ENCODE results near the gene TMEM248. TPM values are rescaled to one million over a fixed set of nuclear protein-coding genes. Genes with fewer than 3 reads are reported as not detected.

TMEM248 gene
- total and polyA plus RNA-seq, 2 donors (not counting 1 experiment from before 2014, with no cell fraction given): 114 to 131 TPM

DNA sequence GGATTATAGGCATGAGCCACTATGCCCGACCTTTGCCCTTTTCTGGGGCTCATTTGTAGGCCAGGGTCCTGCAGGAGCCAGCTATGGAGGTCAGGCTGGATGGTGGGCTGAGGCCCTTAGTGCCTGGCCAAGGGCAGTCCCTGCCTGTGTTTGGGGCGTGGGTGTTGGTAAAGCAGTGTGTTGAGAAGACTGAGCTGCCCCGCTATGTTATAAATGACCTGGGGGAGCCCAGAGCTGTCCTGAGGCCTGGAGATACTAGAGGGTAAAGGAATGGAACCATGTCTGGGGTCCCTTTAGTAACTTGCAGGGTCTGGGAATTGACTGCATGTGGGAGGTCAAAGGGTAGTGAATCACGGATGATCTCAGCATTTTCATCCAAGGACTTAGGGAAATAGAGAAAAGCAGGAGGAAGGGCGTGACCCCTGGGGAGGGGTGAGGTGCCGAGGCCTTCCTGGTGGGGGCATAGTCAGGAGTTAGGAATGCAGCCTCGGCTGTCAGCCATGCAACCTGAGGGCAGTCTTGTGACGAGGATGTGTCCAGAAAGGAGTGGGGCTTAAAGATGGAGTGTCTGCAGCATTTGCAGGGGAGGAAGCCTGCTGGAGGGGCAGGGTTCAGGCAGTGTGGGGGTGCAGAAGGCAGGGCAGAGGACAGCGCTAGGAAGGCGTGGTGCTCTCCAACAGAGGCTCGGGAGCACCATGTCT lies 31.5 kb downstream of the TMEM248 start:
- H4K20me1 ChIP-seq (ENCODE audit: control insufficient read depth, insufficient read depth, low read length, poor library complexity, severe bottlenecking): no peaks in the 10 kb centered on the region
- intact Hi-C loops (cut with micrococcal nuclease): no loop called here
- ATAC-seq (ENCODE audit: low read depth): peak; percentile 17
- no peaks in the 10 kb centered on the region for H3K79me2 ChIP-seq (ENCODE audit: control insufficient read depth, insufficient read depth, low read length)
- H3K27me3 ChIP-seq (replicated peaks in 1 of 4; ENCODE audit: control extremely low read depth in 1 of 4, control insufficient read depth in 3 of 4, insufficient read depth in 4 of 4, low read length in 3 of 4): no peaks in the 10 kb centered on the region
- H3K9me3 ChIP-seq (ENCODE audit: control extremely low read depth in 1 of 3, control insufficient read depth in 2 of 3, insufficient read depth in 1 of 3, low read length in 2 of 3): no peaks in the 10 kb centered on the region
- no peak overlapping the region for H3K4me3 ChIP-seq (ENCODE audit: control extremely low read depth in 1 of 5, extremely low read depth in 1 of 5, insufficient read depth in 1 of 5, low read depth in 2 of 5, low read length in 4 of 5)
- H3K4me3 Mint-ChIP-seq: no peak overlapping the region
- H3K27me3 Mint-ChIP-seq: no peaks in the 10 kb centered on the region
- no peak overlapping the region for H3K4me2 ChIP-seq (replicated peaks; ENCODE audit: low read depth, low read length, poor library complexity, severe bottlenecking)
- H2AFZ ChIP-seq (ENCODE audit: insufficient read depth, low read depth, low read length, poor library complexity, severe bottlenecking): no peak overlapping the region
- peaks cover 4 to 14% of the 10 kb centered on the region in 2 donors for H3K4me1 ChIP-seq (ENCODE audit: control insufficient read depth in 2 of 2, insufficient read depth in 2 of 2, low read length in 2 of 2)
- no peaks in the 10 kb centered on the region for H3K9me3 Mint-ChIP-seq (ENCODE audit: insufficient read depth)
- no peak overlapping the region for H3K27ac ChIP-seq (ENCODE audit: low read length in 2 of 2)
- ChIA-PET POLR2A (no interaction called here), CTCF (no interaction called here)
- H3K36me3 ChIP-seq (replicated peaks in 1 of 2; ENCODE audit: control extremely low read depth in 1 of 2, control insufficient read depth in 1 of 2, extremely low read depth in 1 of 2, insufficient read depth in 2 of 2, low read length in 1 of 2): peaks cover 17 to 83% of the 10 kb centered on the region in 2 experiments
- peaks cover 12% of the 10 kb centered on the region for H3K4me1 Mint-ChIP-seq
- DNase-seq: no peak
- 96% methylated on average over 10 of the region's 11 CpGs for WGBS (ENCODE audit: insufficient coverage)
- no peak overlapping the region for H3K9ac ChIP-seq (ENCODE audit: low read length)
- H3K27ac Mint-ChIP-seq: peak overlapping the region; percentile 57
- TF ChIP-seq CTCF (IDR thresholded peaks at IDR 0.05): no peak
- no peak for TF ChIP-seq EZH2 (IDR thresholded peaks at IDR 0.05; ENCODE audit: borderline replicate concordance, insufficient read depth, low read depth, low read length, poor library complexity, severe bottlenecking)

DNA sequence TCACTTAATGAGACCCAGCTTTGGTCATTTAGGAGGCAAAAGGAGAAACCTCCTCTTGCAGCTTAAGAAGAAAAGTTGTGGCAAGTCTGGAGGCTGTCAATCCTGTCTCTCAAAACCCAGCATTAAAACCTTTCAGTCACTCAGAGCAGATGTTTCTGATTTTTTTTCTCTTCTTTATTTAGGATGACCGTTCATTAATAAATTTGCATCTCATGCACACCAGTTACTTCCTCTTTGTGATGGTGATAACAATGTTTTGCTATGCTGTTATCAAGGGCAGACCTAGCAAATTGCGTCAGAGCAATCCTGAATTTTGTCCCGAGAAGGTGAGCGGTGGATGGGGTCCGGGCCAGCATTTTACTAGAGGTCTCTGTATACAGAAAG lies 32.0 kb downstream of the TMEM248 start:
- no peak overlapping the region for H3K4me3 Mint-ChIP-seq
- Histone ChIP-seq H3K27ac (ENCODE audit: low read length in 2 of 2) (no peak overlapping the region), H3K9me3 (ENCODE audit: control extremely low read depth in 1 of 3, control insufficient read depth in 2 of 3, insufficient read depth in 1 of 3, low read length in 2 of 3) (no peaks in the 10 kb centered on the region), H3K9ac (ENCODE audit: low read length) (no peak overlapping the region), H2AFZ (ENCODE audit: insufficient read depth, low read depth, low read length, poor library complexity, severe bottlenecking) (no peak overlapping the region), H3K36me3 (replicated peaks in 1 of 2; ENCODE audit: control extremely low read depth in 1 of 2, control insufficient read depth in 1 of 2, extremely low read depth in 1 of 2, insufficient read depth in 2 of 2, low read length in 1 of 2) (peaks cover 17 to 84% of the 10 kb centered on the region in 2 experiments), H3K4me3 (ENCODE audit: control extremely low read depth in 1 of 5, extremely low read depth in 1 of 5, insufficient read depth in 1 of 5, low read depth in 2 of 5, low read length in 4 of 5) (no peak overlapping the region), H3K79me2 (ENCODE audit: control insufficient read depth, insufficient read depth, low read length) (no peaks in the 10 kb centered on the region), H3K4me2 (replicated peaks; ENCODE audit: low read depth, low read length, poor library complexity, severe bottlenecking) (no peak overlapping the region), H4K20me1 (ENCODE audit: control insufficient read depth, insufficient read depth, low read length, poor library complexity, severe bottlenecking) (no peaks in the 10 kb centered on the region), H3K27me3 (replicated peaks in 1 of 4; ENCODE audit: control extremely low read depth in 1 of 4, control insufficient read depth in 3 of 4, insufficient read depth in 4 of 4, low read length in 3 of 4) (no peaks in the 10 kb centered on the region), H3K4me1 (ENCODE audit: control insufficient read depth in 2 of 2, insufficient read depth in 2 of 2, low read length in 2 of 2) (peaks cover 4 to 14% of the 10 kb centered on the region in 2 donors)
- intact Hi-C loops (cut with micrococcal nuclease): no loop called here
- H3K9me3 Mint-ChIP-seq (ENCODE audit: insufficient read depth): no peaks in the 10 kb centered on the region
- ChIA-PET CTCF (no interaction called here), POLR2A (no interaction called here)
- peak overlapping the region; percentile 57 for H3K27ac Mint-ChIP-seq
- WGBS (ENCODE audit: insufficient coverage): no CpG with 5 or more reads among the region's 5 CpGs
- ATAC-seq (ENCODE audit: low read depth): peak; percentile 14
- TF ChIP-seq EZH2 (IDR thresholded peaks at IDR 0.05; ENCODE audit: borderline replicate concordance, insufficient read depth, low read depth, low read length, poor library complexity, severe bottlenecking) (no peak), CTCF (IDR thresholded peaks at IDR 0.05) (no peak)
- DNase-seq: no peak
- peaks cover 12% of the 10 kb centered on the region for H3K4me1 Mint-ChIP-seq
- no peaks in the 10 kb centered on the region for H3K27me3 Mint-ChIP-seq

Data from B cell (primary cell).